Loucy (cell line): ENCODE data around the gene MAVS.

Experiments
- EZH2phosphoT487 ChIP-seq: fragments of 200-600 bp; IDR thresholded peaks from 2 replicates; pipeline ENCODE4 v1.6.1; 2018; ENCODE audit warnings: antibody characterized with exemption, mild to moderate bottlenecking, moderate library complexity, borderline replicate concordance
- TF ChIP-seq, protein P1 (sequence below): fragments of 200-600 bp; sonication (generic); conservative IDR thresholded peaks from 2 replicates; pipeline ENCODE4 v1.5.1; 2014; ENCODE audit warnings: mild to moderate bottlenecking, antibody characterized with exemption, low read length

DNA sequence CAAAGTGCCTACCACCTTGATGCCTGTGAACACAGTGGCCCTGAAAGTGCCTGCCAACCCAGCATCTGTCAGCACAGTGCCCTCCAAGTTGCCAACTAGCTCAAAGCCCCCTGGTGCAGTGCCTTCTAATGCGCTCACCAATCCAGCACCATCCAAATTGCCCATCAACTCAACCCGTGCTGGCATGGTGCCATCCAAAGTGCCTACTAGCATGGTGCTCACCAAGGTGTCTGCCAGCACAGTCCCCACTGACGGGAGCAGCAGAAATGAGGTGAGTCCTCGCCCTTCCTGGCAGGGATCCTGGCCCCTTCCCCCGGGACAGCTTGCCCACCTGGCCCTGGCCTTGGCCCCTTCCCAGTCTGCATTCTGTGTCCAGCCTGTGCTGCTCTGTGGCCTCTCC is 17.9 kb downstream of the MAVS start:
- TF ChIP-seq, protein P1, sequence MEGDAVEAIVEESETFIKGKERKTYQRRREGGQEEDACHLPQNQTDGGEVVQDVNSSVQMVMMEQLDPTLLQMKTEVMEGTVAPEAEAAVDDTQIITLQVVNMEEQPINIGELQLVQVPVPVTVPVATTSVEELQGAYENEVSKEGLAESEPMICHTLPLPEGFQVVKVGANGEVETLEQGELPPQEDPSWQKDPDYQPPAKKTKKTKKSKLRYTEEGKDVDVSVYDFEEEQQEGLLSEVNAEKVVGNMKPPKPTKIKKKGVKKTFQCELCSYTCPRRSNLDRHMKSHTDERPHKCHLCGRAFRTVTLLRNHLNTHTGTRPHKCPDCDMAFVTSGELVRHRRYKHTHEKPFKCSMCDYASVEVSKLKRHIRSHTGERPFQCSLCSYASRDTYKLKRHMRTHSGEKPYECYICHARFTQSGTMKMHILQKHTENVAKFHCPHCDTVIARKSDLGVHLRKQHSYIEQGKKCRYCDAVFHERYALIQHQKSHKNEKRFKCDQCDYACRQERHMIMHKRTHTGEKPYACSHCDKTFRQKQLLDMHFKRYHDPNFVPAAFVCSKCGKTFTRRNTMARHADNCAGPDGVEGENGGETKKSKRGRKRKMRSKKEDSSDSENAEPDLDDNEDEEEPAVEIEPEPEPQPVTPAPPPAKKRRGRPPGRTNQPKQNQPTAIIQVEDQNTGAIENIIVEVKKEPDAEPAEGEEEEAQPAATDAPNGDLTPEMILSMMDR = no peak
- no peak for TF ChIP-seq EZH2phosphoT487
